Osteocyte (in vitro differentiated cells): ENCODE results near the gene GALNTL6. TPM values are rescaled to one million over a fixed set of nuclear protein-coding genes. Genes with fewer than 3 reads are reported as not detected.

Source experiments
- DNase-seq: peaks from one replicate; pipeline ENCODE4 v3.0.0; 2021; ENCODE audit warnings: mixed read lengths; ENCODE audit not compliant: unreplicated experiment; ENCODE audit errors: extremely low spot score
- H3K27ac Mint-ChIP-seq: one replicate; pipeline ENCODE4 v1.8.0; 2021; ENCODE audit warnings: mild to moderate bottlenecking, mixed read lengths; ENCODE audit not compliant: unreplicated experiment
- H3K27me3 Mint-ChIP-seq: one replicate; pipeline ENCODE4 v1.8.0; 2021; ENCODE audit warnings: mixed read lengths; ENCODE audit not compliant: unreplicated experiment
- H3K36me3 Mint-ChIP-seq: one replicate; pipeline ENCODE4 v1.8.0; 2021; ENCODE audit warnings: mixed read lengths; ENCODE audit not compliant: unreplicated experiment
- H3K4me1 Mint-ChIP-seq: one replicate; pipeline ENCODE4 v1.8.0; 2021; ENCODE audit warnings: mixed read lengths; ENCODE audit not compliant: unreplicated experiment
- H3K4me3 Mint-ChIP-seq: one replicate; pipeline ENCODE4 v1.8.0; 2021; ENCODE audit warnings: mild to moderate bottlenecking, moderate library complexity, mixed read lengths; ENCODE audit not compliant: unreplicated experiment
- H3K9me3 Mint-ChIP-seq: one replicate; pipeline ENCODE4 v1.8.0; 2021; ENCODE audit warnings: mixed read lengths; ENCODE audit not compliant: unreplicated experiment
- total RNA-seq: library from RNA; stranded (reverse); gene quantifications from 2 replicates; pipeline ENCODE4 v1.2.1, GENCODE V29; 2021
- TF ChIP-seq, protein P1 (sequence below): fragments of 200-600 bp; sonication (generic); IDR thresholded peaks from 2 replicates; pipeline ENCODE4 v1.5.0; 2021; ENCODE audit warnings: antibody characterized with exemption, mild to moderate bottlenecking, moderate library complexity

GALNTL6 gene
- total RNA-seq, 1 donor from 2014 or later, result not detected

DNA sequence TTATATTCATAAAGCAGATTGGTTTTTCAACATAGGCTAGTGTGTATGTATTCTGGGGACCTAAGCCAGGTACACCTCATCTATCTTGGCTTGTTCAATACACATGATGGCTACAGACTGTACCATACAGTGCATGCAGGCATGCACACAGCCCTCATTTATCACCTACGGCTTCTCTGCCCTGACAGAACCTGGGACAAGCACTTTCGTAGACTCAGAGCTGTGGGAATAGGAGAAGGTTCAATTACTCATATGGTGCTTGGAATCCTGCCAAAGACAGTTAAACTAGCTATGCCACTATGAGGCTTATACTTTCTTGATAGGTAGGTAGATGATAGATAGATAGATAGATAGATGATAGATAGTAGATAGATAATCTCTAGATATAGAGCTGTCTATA, 457.2 kb downstream of the GALNTL6 start:
- no peaks in the 10 kb centered on the region for H3K4me1 Mint-ChIP-seq
- TF ChIP-seq, protein P1, sequence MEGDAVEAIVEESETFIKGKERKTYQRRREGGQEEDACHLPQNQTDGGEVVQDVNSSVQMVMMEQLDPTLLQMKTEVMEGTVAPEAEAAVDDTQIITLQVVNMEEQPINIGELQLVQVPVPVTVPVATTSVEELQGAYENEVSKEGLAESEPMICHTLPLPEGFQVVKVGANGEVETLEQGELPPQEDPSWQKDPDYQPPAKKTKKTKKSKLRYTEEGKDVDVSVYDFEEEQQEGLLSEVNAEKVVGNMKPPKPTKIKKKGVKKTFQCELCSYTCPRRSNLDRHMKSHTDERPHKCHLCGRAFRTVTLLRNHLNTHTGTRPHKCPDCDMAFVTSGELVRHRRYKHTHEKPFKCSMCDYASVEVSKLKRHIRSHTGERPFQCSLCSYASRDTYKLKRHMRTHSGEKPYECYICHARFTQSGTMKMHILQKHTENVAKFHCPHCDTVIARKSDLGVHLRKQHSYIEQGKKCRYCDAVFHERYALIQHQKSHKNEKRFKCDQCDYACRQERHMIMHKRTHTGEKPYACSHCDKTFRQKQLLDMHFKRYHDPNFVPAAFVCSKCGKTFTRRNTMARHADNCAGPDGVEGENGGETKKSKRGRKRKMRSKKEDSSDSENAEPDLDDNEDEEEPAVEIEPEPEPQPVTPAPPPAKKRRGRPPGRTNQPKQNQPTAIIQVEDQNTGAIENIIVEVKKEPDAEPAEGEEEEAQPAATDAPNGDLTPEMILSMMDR, result no peak
- no peaks in the 10 kb centered on the region for H3K36me3 Mint-ChIP-seq
- H3K27ac Mint-ChIP-seq, result no peak overlapping the region
- no peak overlapping the region for H3K4me3 Mint-ChIP-seq
- no peaks in the 10 kb centered on the region for H3K9me3 Mint-ChIP-seq
- no peak for DNase-seq
- peaks cover 6% of the 10 kb centered on the region for H3K27me3 Mint-ChIP-seq

DNA sequence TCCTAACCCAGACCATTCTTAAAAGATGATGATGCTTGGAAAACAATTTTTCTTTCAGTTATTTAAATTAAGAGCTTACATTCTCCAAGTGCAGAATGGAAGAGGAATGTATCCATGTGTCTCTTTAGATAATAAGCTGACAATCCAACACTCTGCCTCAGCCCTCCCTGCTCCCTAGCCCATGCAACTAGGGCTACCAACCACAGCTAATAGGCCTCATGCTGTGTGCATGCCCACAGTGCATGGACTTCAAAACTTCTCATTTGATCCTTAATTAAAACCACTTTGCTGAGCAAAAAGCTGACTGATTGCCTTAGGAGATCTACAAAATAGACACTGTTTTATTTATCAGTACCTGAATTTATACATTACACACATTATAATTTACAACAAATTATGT, 473.9 kb downstream of the GALNTL6 start:
- TF ChIP-seq, protein P1, result no peak
- no peaks in the 10 kb centered on the region for H3K9me3 Mint-ChIP-seq
- DNase-seq, result no peak
- peaks cover 19% of the 10 kb centered on the region for H3K4me1 Mint-ChIP-seq
- no peak overlapping the region for H3K4me3 Mint-ChIP-seq
- no peaks in the 10 kb centered on the region for H3K27me3 Mint-ChIP-seq
- H3K36me3 Mint-ChIP-seq, result no peaks in the 10 kb centered on the region
- H3K27ac Mint-ChIP-seq, result peak overlapping the region; percentile 11

DNA sequence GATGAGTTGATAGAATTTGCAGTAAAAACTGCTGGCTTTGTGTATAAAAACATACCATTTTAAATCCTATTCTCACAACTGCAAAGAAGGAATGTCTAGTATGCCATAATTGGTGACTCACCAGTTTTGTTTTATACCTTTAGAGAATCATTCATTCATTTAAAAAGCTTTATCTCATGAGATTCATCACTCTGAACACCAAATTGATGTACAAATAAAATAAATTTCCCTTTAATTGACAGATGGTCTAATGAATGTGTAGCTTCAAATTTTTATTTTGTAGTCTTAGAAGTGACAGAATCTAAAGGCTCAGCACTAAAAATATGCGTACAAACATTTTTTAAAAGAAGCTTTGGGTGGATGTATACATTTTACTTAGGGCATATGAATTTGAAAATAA, 492.5 kb downstream of the GALNTL6 start:
- TF ChIP-seq, protein P1, result no peak
- no peak overlapping the region for H3K4me3 Mint-ChIP-seq
- peaks cover 11% of the 10 kb centered on the region for H3K9me3 Mint-ChIP-seq
- H3K27me3 Mint-ChIP-seq, result no peaks in the 10 kb centered on the region
- H3K27ac Mint-ChIP-seq, result no peak overlapping the region
- no peaks in the 10 kb centered on the region for H3K4me1 Mint-ChIP-seq
- no peaks in the 10 kb centered on the region for H3K36me3 Mint-ChIP-seq
- no peak for DNase-seq

DNA sequence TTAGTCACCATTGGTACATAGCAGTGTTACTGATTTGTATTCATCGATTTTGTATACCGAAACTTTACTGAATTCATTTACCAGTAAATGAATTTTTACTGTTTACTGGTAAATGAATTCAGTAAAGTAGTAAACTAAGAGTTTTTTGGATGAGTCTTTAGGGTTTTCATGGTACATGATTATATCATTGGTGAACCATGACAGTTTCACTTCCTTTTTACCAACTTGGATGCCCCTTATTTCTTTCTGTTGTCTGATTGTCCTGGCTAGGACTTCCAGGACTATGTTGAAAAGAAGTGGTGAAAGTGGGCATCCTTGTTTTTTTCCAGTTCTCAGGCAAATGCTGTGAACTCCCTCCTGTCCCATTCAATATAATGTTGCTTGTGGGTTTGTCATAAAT, 494.9 kb downstream of the GALNTL6 start:
- TF ChIP-seq, protein P1, result no peak
- no peak overlapping the region for H3K27ac Mint-ChIP-seq
- no peak for DNase-seq
- H3K27me3 Mint-ChIP-seq, result no peaks in the 10 kb centered on the region
- no peaks in the 10 kb centered on the region for H3K4me1 Mint-ChIP-seq
- peaks cover 11% of the 10 kb centered on the region for H3K9me3 Mint-ChIP-seq
- no peak overlapping the region for H3K4me3 Mint-ChIP-seq
- no peaks in the 10 kb centered on the region for H3K36me3 Mint-ChIP-seq

DNA sequence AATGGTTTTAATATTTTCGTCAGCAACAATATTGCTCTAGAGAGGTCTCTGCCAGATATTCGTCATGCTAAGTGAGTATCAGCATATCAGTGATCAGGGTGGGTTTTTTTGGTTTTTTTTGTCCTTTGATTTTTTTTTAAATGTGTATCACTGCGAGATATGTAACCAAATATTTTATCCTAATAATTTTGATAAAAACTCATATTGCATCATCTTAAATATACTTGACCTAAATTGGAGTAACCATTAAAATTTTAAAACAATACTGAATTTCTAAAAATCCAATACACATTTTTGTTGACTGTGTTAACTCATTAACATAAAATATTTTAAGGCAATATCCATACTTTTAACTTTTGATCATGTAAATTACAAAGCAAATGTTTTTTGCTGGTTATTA, 498.5 kb downstream of the GALNTL6 start:
- Mint-ChIP-seq H3K36me3 (no peaks in the 10 kb centered on the region), H3K27ac (no peak overlapping the region), H3K4me1 (no peaks in the 10 kb centered on the region), H3K27me3 (no peaks in the 10 kb centered on the region), H3K9me3 (peaks cover 11% of the 10 kb centered on the region), H3K4me3 (no peak overlapping the region)
- DNase-seq, result no peak
- TF ChIP-seq, protein P1, result no peak
